ENCODE results near the gene CRISPLD2.

CRISPLD2 gene

GRCh38 chr16:84890427-84890826, 70.6 kb downstream of the CRISPLD2 start:
- no peak for TF ChIP-seq POLR2A (IDR thresholded peaks at IDR 0.05; ENCODE audit: low read depth, low read length)
- FAIRE-seq: no peak

GRCh38 chr16:84891149-84891795, 71.5 kb downstream of the CRISPLD2 start:
- DNase-seq (ENCODE audit: insufficient read length, low spot score) (no peak), FAIRE-seq (no peak)
- no peak for TF ChIP-seq POLR2A (IDR thresholded peaks at IDR 0.05; ENCODE audit: low read depth, low read length)

More at GRCh38 chr16:84890427-84890826, 70.6 kb downstream of the CRISPLD2 start:
- DNase-seq (ENCODE audit: insufficient read length, low spot score): no peak

- DNase-seq (ENCODE audit: insufficient read length, low spot score) (no peak), FAIRE-seq (no peak)
- TF ChIP-seq POLR2A (IDR thresholded peaks at IDR 0.05; ENCODE audit: low read depth, low read length): no peak
Measured at GRCh38 chr16:84892097-84892496, 72.3 kb downstream of the CRISPLD2 start.

- no peak for FAIRE-seq
Measured at GRCh38 chr16:84893467-84893848, 73.7 kb downstream of the CRISPLD2 start.

GRCh38 chr16:84893849-84894599, 74.2 kb downstream of the CRISPLD2 start:
- TF ChIP-seq POLR2A (IDR thresholded peaks at IDR 0.05; ENCODE audit: low read depth, low read length): no peak
- no peak for FAIRE-seq
- no peak for DNase-seq (ENCODE audit: insufficient read length, low spot score)

More at GRCh38 chr16:84893467-84893848, 73.7 kb downstream of the CRISPLD2 start:
- TF ChIP-seq POLR2A (IDR thresholded peaks at IDR 0.05; ENCODE audit: low read depth, low read length): no peak
- DNase-seq (ENCODE audit: insufficient read length, low spot score): no peak

GRCh38 chr16:84895016-84895415, 75.2 kb downstream of the CRISPLD2 start:
- DNase-seq (ENCODE audit: insufficient read length, low spot score): no peak
- no peak for FAIRE-seq
- no peak for TF ChIP-seq POLR2A (IDR thresholded peaks at IDR 0.05; ENCODE audit: low read depth, low read length)

- FAIRE-seq: no peak
- no peak for DNase-seq (ENCODE audit: insufficient read length, low spot score)
- TF ChIP-seq POLR2A (IDR thresholded peaks at IDR 0.05; ENCODE audit: low read depth, low read length): no peak
Measured at GRCh38 chr16:84896847-84897246, 77.1 kb downstream of the CRISPLD2 start.

- no peak for TF ChIP-seq POLR2A (IDR thresholded peaks at IDR 0.05; ENCODE audit: low read depth, low read length)
- no peak for DNase-seq (ENCODE audit: insufficient read length, low spot score)
- no peak for FAIRE-seq
Measured at GRCh38 chr16:84897911-84898377, 78.2 kb downstream of the CRISPLD2 start.

GRCh38 chr16:84898447-84898846, 78.7 kb downstream of the CRISPLD2 start:
- FAIRE-seq: no peak
- TF ChIP-seq POLR2A (IDR thresholded peaks at IDR 0.05; ENCODE audit: low read depth, low read length): no peak
- peak; percentile 19 for DNase-seq (ENCODE audit: insufficient read length, low spot score)

- FAIRE-seq (no peak), DNase-seq (ENCODE audit: insufficient read length, low spot score) (no peak)
- no peak for TF ChIP-seq POLR2A (IDR thresholded peaks at IDR 0.05; ENCODE audit: low read depth, low read length)
Measured at GRCh38 chr16:84899414-84899813, 79.6 kb downstream of the CRISPLD2 start.

GRCh38 chr16:84905965-84906460, 86.2 kb downstream of the CRISPLD2 start:
- FAIRE-seq: no peak
- TF ChIP-seq POLR2A (IDR thresholded peaks at IDR 0.05; ENCODE audit: low read depth, low read length): no peak
- DNase-seq (ENCODE audit: insufficient read length, low spot score): no peak

- no peak for FAIRE-seq
- no peak for TF ChIP-seq POLR2A (IDR thresholded peaks at IDR 0.05; ENCODE audit: low read depth, low read length)
- no peak for DNase-seq (ENCODE audit: insufficient read length, low spot score)
Measured at GRCh38 chr16:84907051-84907450, 87.3 kb downstream of the CRISPLD2 start.

- DNase-seq (ENCODE audit: insufficient read length, low spot score) (no peak), FAIRE-seq (no peak)
- no peak for TF ChIP-seq POLR2A (IDR thresholded peaks at IDR 0.05; ENCODE audit: low read depth, low read length)
Measured at GRCh38 chr16:84907575-84907974, 87.8 kb downstream of the CRISPLD2 start.

- DNase-seq (ENCODE audit: insufficient read length, low spot score): no peak
- TF ChIP-seq POLR2A (IDR thresholded peaks at IDR 0.05; ENCODE audit: low read depth, low read length): no peak
- no peak for FAIRE-seq
Measured at GRCh38 chr16:84909476-84910085, 89.8 kb downstream of the CRISPLD2 start.

Measured in H54 (cell line).